ENCODE measurements around the gene ZC3H10. TPM values are rescaled to one million over a fixed set of nuclear protein-coding genes. Genes with fewer than 3 reads are reported as not detected.

ZC3H10 gene
- total and polyA plus RNA-seq, 2 of the 8 experiments (the other 6 are each of a cell fraction or from before 2014, with no cell fraction given) = 4.0 to 11.2 TPM

GRCh38 chr12:56078931-56079722 is 38.9 kb upstream of the ZC3H10 start (continued):
- TF ChIP-seq BACH1 (IDR thresholded peaks at IDR 0.05; ENCODE audit: low read length) (peak; percentile 60; the same call in 1 of the 2 replicates), EP300 (IDR thresholded peaks at IDR 0.05; ENCODE audit: borderline replicate concordance in 1 of 2, low read depth in 2 of 2, low read length in 2 of 2) (0 out of 3 replicates have a peak, but pooled peaks of 1 of the 2 experiments have one; percentile 38), ATF3 (IDR thresholded peaks at IDR 0.05; ENCODE audit: insufficient read depth, low read depth, low read length) (no peak), TAF7 (optimal IDR thresholded peaks at IDR 0.05; ENCODE audit: borderline replicate concordance, low read depth, low read length) (peak; percentile 87), ASH2L (IDR thresholded peaks at IDR 0.05; ENCODE audit: low read length) (peak; percentile 41), SIRT6 (IDR thresholded peaks at IDR 0.05; ENCODE audit: low read length) (no peak), TAF1 (IDR thresholded peaks at IDR 0.05; ENCODE audit: low read depth, low read length) (peak; percentile 90), FOSL1 (IDR thresholded peaks at IDR 0.05; ENCODE audit: insufficient read depth, low read depth, low read length) (no peak), ZNF274 (IDR thresholded peaks at IDR 0.05; ENCODE audit: borderline replicate concordance, extremely low read depth, low read length) (no peak), CBX8 (IDR thresholded peaks at IDR 0.05; ENCODE audit: borderline replicate concordance, low read depth, low read length) (no peak), CEBPB (IDR thresholded peaks at IDR 0.05; ENCODE audit: low read depth, low read length) (no peak), RAD21 (IDR thresholded peaks at IDR 0.05 in 1 of 2, conservative IDR thresholded peaks at IDR 0.05 in 1 of 2; ENCODE audit: low read depth in 2 of 2, low read length in 2 of 2) (peak; percentile 35 to 51; a peak in 3 of 4 replicates), EGR1 (IDR thresholded peaks at IDR 0.05; ENCODE audit: borderline replicate concordance, low read depth, low read length) (no peak), SIX5 (IDR thresholded peaks at IDR 0.05; ENCODE audit: low read depth, low read length) (no peak), KDM4A (IDR thresholded peaks at IDR 0.05; ENCODE audit: low read depth, low read length, severe bottlenecking) (peak; percentile 33), RBBP5 (IDR thresholded peaks at IDR 0.05; ENCODE audit: borderline replicate concordance, low read depth, low read length) (peak; percentile 73; the same call in 1 of the 2 replicates), MAX (IDR thresholded peaks at IDR 0.05) (peak; percentile 38), NRF1 (IDR thresholded peaks at IDR 0.05; ENCODE audit: low read depth, low read length) (no peak), POLR2AphosphoS5 (IDR thresholded peaks at IDR 0.05; ENCODE audit: low read depth, low read length) (0 out of 2 replicates have a peak, but pooled peaks have one; percentile 65), CHD1 (IDR thresholded peaks at IDR 0.05; ENCODE audit: low read depth, low read length) (no peak), PHF8 (conservative IDR thresholded peaks at IDR 0.05; ENCODE audit: low read depth, low read length) (peak; percentile 86), POLR2A (IDR thresholded peaks at IDR 0.05; ENCODE audit: control extremely low read depth in 1 of 2, low read depth in 2 of 2, low read length in 2 of 2) (peak in 1 of 2 experiments; percentile 84; a peak in 2 of 3 replicates)

Measured in H1 (cell line).